GM18951 (cell line): ENCODE data around the gene CHIC2.
"Not testable (repeated sequence)": the region's sequence is repeated elsewhere in the genome, so short reads cannot be mapped to it uniquely, and the experiment has no call there.

Experiments
- POLR2A ChIP-seq: IDR thresholded peaks from 4 replicates; pipeline ENCODE4 v1.6.1; 2011; ENCODE audit warnings: mild to moderate bottlenecking; ENCODE audit not compliant: insufficient read length, insufficient read depth; ENCODE audit errors: extremely low read depth
- in situ Hi-C: fragments of 300-500 bp; cut with MboI; formaldehyde crosslinking; loops from one replicate; pipeline ENCODE4 v1.12.0; 2022; ENCODE audit warnings: low sequenced_read_pairs, mixed read lengths, inconsistent platforms; ENCODE audit not compliant: unreplicated experiment

Gene CHIC2

DNA sequence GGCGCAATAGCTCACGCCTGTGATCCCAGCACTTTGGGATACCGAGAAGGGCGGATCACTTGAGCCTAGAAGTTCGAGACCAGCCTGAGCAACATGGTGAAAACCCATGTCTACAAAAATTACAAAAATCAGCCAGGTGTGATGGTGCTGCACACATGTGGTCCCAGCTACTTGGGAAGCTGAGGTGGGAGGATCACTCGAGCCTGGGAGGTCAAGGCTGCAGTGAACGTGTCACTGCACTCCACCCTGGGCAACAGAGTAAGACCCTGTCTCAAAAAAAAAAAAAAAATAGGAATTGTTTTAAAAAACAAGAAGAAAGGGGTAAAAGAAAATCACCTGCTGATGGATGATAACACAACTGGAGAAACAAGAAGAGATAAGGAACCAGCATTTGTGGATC lies 38.8 kb downstream of the CHIC2 start:
- in situ Hi-C loops = no loop called here
- no peak for TF ChIP-seq POLR2A

DNA sequence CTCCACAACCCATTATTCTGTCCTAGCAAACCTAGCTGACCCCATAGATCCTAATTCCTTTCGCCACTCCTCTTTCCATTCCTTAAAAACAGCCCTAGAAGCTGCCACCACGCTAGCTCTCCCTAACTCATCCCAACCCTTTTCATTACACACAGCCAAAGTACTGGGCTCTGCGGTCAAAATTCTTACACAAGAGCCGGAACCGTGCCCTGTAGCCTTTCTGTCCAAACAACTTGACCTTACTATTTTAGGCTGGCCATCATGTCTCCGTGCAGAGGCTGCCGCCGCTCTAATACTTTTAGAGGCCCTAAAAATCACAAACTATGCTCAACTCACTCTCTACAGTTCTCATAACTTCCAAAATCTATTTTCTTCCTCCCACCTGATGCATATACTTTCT lies 41.4 kb downstream of the CHIC2 start:
- in situ Hi-C loops = not testable (repeated sequence)

DNA sequence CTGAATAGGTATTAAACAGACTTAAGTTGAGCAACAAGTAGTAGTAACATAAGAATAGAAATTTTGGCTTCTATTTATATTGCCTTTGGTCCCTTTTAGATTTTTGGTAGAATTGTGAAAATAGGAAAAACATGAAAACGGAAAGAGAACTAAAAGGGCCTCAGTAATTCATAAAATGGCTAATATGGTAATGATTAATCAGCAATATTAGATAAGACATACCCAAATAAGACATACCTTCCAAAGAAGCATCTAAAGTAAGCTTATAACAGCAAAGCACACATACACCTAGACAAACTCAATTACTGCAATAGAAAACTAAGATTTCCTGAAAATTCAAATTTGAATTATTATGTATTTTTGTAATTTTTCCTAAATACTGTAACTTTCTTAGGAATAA lies 46.4 kb downstream of the CHIC2 start:
- in situ Hi-C loops = no loop called here
- TF ChIP-seq POLR2A = no peak

DNA sequence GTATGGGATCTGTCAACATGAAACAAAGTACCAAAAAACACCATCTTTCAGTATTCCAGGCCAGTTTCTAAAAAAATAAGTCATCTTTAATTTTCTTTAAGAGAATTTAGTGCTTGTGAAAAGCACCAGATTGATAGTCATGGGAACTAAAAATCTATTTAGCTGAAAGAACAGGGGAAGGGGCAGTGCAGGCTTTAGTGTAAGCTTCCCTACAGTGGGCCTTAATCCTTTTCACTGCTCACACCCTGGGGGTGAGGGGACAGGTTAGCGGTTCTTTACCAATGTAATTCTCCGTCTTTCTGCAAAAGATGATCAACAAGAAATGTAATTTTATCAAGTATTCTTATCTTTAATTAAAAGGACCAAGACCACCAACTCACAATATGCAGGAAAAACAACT lies 47.1 kb downstream of the CHIC2 start:
- in situ Hi-C loops = no loop called here
- TF ChIP-seq POLR2A = no peak

DNA sequence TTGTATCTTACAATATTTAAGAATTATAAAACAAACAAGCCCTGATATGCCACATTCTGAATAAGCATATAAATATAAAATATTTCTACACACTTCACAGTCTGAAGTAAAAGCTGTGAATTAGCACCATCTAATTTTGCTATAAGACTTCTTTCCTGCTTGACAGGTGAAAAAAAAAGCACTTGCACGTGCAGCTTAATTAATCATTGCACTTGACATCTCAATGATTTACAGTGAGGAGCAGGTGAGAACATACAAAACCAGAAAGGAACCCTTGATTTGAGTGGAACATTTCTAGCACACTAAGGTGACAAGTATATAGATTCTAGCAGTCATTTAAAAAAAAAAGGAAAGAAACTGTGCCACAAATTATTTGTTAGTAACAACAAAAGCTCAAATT lies 47.9 kb downstream of the CHIC2 start:
- no peak for TF ChIP-seq POLR2A
- in situ Hi-C loops = no loop called here

DNA sequence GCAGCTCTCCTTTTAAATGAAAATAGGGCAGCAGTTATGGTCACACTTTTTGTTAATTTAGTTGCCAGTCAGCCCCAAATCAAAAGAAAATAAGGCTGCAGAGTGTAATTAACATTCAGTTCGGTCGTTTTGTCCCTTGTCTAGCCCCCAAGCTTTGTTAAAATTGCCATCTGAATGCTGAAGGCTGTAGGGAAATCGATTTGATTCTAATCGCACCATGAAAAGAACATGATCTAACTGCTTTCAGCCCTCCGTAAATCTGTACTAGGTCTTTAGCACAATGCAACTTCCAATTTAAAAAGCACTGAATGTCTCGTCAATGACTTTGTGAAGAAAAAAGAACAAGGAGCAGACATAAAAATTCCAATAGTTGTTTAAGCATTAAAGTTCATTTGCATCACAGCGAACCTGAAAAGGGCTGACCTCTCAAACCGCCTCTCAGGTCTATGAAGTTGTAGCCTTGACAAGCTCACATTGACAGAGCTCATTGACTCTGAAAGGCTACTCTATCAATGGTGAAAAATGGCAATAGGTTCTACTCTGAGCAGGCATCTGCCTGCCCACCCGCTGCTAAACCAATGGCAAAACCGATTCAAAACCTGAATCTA lies 48.9 kb downstream of the CHIC2 start:
- in situ Hi-C loops = no loop called here
- no peak for TF ChIP-seq POLR2A

DNA sequence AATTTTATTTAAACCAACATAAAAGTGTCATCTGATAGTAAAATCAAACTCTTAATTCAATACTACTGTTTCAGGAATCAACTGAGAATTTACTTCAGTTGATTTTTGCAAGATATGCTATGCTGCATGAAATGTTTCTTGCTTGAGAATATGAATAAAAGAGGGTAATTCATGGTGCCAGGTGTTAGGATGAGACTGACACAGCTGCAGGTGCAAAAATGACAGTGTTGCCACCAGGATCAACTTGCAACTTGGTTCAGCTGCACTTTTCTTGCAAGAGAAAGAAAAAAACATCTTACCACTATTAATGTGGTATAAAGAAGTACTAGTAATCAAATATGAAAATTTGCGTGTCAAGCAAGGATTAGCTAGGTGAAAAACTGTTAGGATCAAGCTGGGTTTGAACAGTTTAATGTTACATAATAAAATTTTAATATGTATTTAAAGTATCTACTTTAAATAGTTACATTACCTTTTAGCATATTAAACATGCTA lies 49.7 kb downstream of the CHIC2 start:
- no peak for TF ChIP-seq POLR2A
- in situ Hi-C loops = no loop called here

DNA sequence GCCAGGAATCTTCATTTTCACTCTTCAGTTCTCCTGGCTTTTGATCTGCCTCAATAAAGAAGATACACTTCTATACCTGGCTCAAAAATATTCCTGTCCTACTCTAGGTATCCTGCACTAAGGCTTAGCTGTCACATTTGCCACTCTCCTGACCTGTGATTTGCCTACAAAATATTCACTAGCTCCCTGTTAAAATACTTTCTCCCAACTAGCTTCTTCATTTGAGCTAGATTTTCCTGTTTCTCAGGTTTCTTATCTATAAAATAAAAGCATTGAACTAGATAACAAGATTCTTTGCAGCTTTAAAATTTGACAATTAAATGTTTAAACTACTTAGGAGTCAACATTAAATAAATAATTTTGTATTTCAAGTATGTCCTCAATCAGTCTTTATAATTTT lies 53.2 kb downstream of the CHIC2 start:
- no peak for TF ChIP-seq POLR2A
- in situ Hi-C loops = no loop called here

DNA sequence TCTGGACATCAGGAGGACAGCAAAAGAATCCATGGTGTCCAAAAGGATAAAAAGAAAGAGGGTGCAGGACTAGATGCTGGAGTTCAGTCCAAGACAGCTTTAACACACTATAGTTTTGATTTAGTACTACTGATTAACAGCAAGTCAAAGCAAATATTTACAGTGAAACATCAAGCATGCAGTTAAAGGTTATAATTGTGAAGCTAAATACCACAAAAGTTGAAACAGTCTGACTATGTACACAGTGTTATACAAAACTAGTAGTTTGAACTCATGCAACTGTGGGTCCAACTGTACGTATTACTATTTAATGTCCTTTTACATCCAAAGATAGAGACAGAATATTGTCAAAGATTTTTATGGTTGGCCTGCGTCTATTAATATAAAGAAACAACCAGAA lies 57.6 kb downstream of the CHIC2 start:
- no peak for TF ChIP-seq POLR2A
- in situ Hi-C loops = no loop called here

DNA sequence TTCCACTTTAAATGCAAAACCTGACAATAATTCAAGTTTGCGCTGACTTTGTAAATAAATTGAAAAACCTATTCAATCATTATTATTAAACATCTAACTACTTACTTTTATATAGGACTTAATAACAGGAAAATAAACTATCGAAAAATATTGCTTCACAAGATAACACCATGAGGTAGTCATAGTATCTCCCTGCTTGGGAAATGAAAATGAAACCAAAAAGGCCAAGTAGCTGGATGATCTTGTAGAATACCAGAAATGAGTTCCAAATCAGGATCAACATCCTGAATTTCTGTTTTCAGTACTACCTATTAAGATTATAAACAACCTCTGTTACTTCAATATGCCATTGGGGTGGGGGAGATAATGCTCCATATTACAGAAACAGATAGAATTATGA lies 58.9 kb downstream of the CHIC2 start:
- in situ Hi-C loops = no loop called here

DNA sequence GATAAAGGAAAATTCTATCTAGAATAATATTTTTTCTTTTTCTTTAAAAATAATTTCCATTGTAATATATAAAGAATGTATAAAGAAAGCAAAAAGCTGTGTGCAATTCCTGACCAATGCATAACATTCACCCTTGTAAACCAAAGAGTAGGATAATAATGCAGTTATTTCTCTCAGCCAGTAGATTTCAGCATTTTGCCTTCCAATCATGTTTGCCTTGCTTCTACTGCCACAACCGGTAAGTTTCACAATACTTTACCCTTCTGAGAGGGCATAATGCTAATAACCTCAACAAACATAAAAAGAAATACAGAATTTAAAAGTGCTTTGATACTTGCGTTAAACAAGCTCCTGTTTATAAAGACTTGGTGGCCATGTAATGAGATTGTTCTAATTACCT lies 59.9 kb downstream of the CHIC2 start:
- in situ Hi-C loops = no loop called here
- TF ChIP-seq POLR2A = no peak

More for the DNA sequence above, 58.9 kb downstream of the CHIC2 start:
- no peak for TF ChIP-seq POLR2A

DNA sequence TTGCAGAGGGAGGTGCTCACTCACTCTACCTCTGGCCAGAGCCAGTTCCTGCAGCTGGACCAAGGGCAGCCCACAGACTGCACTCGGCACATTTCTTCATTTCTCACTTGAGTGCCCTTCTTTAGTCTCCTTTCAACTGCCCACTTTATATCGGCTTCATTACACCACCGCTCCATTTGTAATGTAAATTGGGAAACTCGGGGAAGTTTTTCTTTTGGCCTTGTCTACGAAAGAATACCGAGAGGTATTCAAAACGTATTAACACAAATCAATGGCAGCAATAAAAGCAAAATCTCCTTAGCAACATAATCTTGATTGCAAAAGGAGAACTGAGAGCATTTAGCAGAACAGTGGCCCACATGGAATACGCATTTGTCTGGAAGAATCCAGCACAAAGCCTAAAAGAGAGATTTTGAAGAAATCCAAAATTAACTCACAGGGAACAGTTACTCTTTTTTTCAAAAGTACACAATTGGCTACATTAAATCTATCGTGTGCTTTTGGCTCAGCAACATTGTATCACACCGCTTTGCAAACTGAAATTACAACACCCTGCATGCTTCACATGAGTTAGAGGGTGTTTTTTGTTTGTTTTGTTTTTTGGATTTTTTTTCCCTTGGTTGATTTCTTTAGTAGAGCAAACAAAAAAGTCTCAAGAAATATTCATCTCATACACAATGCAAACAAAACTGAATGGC lies 62.6 kb downstream of the CHIC2 start:
- no peak for TF ChIP-seq POLR2A
- in situ Hi-C loops = no loop called here

DNA sequence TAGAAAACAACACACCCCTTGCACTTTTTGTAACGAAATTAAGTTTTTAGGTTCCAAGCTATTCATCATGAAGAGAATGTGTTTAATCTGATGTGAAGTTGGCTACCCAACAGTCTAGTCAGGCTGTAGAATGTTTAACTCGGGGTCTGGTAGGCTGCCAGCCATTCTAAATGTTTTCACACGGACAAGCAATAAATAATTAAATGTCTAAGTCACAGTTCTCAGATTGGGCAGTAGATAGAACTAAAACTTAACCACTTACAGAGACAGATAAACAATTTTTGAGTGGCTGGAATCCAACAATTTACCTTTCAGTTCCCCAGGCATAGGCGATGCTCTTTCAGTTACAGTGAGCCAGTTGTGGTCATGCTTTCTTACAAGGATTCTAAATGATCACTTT lies 66.5 kb downstream of the CHIC2 start:
- in situ Hi-C loops = no loop called here
- TF ChIP-seq POLR2A = no peak

DNA sequence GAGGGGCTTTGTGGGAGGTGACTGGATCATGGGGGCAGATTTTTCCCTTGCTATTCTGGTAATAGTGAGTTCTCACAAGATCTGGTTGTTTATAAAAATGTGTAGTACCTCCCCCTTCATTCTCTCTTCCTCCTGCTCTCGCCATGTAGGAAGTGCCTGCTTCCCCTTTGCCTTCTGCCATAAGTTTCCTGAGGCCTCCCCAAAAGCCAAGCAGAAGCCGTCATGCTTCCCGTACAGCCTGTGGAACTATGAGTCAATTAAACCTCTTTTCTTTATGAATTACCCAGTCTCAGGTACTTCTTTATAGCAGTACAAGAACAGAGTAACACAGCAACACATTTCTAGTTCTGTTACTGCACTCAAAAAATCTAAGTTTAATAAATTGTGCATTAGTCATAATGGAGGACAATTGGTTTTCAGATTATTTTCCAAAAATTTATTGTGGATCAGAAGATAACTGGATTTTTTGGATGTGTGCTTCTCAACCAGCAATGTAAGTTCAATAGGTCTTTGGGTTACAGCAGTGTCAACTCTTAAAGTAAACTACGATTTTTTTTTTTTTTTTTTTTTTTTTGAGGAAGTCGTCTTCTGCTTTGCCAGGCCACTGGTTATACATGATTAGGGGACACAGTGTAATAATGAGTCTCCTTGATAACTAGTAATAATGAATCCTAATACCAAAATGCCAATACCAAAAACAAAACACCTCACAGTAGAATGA lies 69.9 kb downstream of the CHIC2 start:
- in situ Hi-C loops = no loop called here
- no peak for TF ChIP-seq POLR2A
